ENCODE measurements around the gene GGACT.
"Not testable (repeated sequence)": the region's sequence is repeated elsewhere in the genome, so short reads cannot be mapped to it uniquely, and the experiment has no call there.

GGACT gene

DNA sequence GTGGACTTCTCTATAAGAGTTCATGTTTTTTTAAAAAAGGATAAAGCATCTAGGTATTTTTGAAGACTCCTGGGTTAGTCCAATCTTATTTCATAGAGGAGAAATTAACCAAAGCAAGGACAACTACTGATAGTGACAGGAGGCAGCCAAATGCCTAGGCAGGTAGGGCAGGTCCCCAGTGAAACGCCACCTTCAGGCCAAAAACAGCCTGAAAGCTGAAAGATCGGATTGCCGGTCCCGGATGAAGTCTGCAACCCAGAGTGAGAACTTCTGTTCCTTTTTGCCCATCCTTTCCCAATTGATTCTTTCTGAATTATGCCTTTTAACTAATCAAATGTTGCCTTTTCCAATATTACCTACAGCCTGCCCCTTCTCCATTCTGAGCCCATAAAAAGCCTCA lies 6.1 kb upstream of the GGACT start:
- CTCF ChIA-PET: interaction anchor here (0.5 kb wide), 1 partner anchor 50 kb away, joined by 4 read pairs; no protein-coding TSS in a partner anchor
- TF ChIP-seq BHLHE40 (IDR thresholded peaks at IDR 0.05; ENCODE audit: borderline replicate concordance) (no peak), SUZ12 (IDR thresholded peaks at IDR 0.05) (no peak), L3MBTL2 (conservative IDR thresholded peaks at IDR 0.05) (no peak), SP1 (IDR thresholded peaks at IDR 0.05) (no peak), FOXM1 (IDR thresholded peaks at IDR 0.05; ENCODE audit: borderline replicate concordance) (no peak), ELF4 (IDR thresholded peaks at IDR 0.05) (no peak), TARDBP (IDR thresholded peaks at IDR 0.05) (no peak), HDGF (IDR thresholded peaks at IDR 0.05; ENCODE audit: borderline replicate concordance) (no peak), LEF1 (IDR thresholded peaks at IDR 0.05; ENCODE audit: borderline replicate concordance) (no peak), FOXA1 (IDR thresholded peaks at IDR 0.05) (no peak), ARNT (IDR thresholded peaks at IDR 0.05) (no peak), FOXK2 (IDR thresholded peaks at IDR 0.05) (no peak)
- TF ChIP-seq, protein P1, sequence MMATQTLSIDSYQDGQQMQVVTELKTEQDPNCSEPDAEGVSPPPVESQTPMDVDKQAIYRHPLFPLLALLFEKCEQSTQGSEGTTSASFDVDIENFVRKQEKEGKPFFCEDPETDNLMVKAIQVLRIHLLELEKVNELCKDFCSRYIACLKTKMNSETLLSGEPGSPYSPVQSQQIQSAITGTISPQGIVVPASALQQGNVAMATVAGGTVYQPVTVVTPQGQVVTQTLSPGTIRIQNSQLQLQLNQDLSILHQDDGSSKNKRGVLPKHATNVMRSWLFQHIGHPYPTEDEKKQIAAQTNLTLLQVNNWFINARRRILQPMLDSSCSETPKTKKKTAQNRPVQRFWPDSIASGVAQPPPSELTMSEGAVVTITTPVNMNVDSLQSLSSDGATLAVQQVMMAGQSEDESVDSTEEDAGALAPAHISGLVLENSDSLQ (IDR thresholded peaks at IDR 0.05): no peak
- POLR2A ChIA-PET: interaction anchor here (0.5 to 1.0 kb wide), 2 partner anchors 8 to 76 kb away, joined by 3 to 4 read pairs; no protein-coding TSS in a partner anchor
- DNase-seq (ENCODE audit: extremely low spot score): peak; percentile 13

- ChIA-PET POLR2A (interaction anchor here (0.5 to 1.0 kb wide), 2 partner anchors 8 to 77 kb away, joined by 3 to 4 read pairs; no protein-coding TSS in a partner anchor), CTCF (no interaction called here)
- no peak for DNase-seq (ENCODE audit: extremely low spot score)
- no peak for TF ChIP-seq ARNT (IDR thresholded peaks at IDR 0.05)
- TF ChIP-seq TARDBP (IDR thresholded peaks at IDR 0.05): no peak
Measured at GRCh38 chr13:100594255-100594654, 5.7 kb upstream of the GGACT start.

GRCh38 chr13:100589178-100589725 lies 663 bp upstream of the GGACT start:
- TF ChIP-seq TARDBP (IDR thresholded peaks at IDR 0.05): no peak
- no peak for TF ChIP-seq FOXM1 (IDR thresholded peaks at IDR 0.05; ENCODE audit: borderline replicate concordance)
- TF ChIP-seq HDGF (IDR thresholded peaks at IDR 0.05; ENCODE audit: borderline replicate concordance): no peak
- no peak for TF ChIP-seq ELF4 (IDR thresholded peaks at IDR 0.05)
- no peak for TF ChIP-seq ARNT (IDR thresholded peaks at IDR 0.05)
- no peak for TF ChIP-seq BHLHE40 (IDR thresholded peaks at IDR 0.05; ENCODE audit: borderline replicate concordance)
- no peak for TF ChIP-seq LEF1 (IDR thresholded peaks at IDR 0.05; ENCODE audit: borderline replicate concordance)
- TF ChIP-seq, protein P1 (IDR thresholded peaks at IDR 0.05): no peak
- no peak for TF ChIP-seq CTBP1 (IDR thresholded peaks at IDR 0.05; ENCODE audit: borderline replicate concordance)
- no peak for TF ChIP-seq ZNF384 (IDR thresholded peaks at IDR 0.05)
- TF ChIP-seq L3MBTL2 (conservative IDR thresholded peaks at IDR 0.05): no peak; the same call in 1 of the 2 replicates
- no peak for TF ChIP-seq NFRKB (IDR thresholded peaks at IDR 0.05)
- TF ChIP-seq FOXK2 (IDR thresholded peaks at IDR 0.05): no peak
- no peak for TF ChIP-seq SP1 (IDR thresholded peaks at IDR 0.05)
- TF ChIP-seq SUZ12 (IDR thresholded peaks at IDR 0.05): no peak
- DNase-seq (ENCODE audit: extremely low spot score): no peak
- ChIA-PET CTCF (interaction anchor here (0.5 kb wide), 1 partner anchor 444 kb away, joined by 3 read pairs; no protein-coding TSS in a partner anchor), POLR2A (no interaction called here)

DNA sequence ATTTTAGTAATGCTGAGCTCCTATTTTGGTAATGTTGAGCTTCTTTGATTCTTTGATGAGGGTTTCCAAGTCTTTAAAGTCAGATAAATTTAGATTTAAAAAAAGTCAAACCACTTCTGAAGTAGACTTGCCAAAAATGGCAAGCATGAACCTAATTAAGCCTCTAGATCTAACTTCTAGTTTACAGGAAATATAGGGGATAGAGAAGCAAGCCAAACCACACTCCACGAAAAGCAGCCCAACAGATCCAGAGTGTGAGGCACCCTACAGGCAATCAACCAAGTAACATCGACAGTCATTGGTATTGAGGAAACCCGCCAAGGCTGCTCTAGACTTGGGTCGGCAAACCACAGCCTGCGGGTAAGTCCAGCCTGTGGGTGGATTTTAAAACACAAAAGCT lies 3.7 kb downstream of the GGACT start:
- no peak for DNase-seq (ENCODE audit: extremely low spot score)
- ChIA-PET POLR2A (no interaction called here), CTCF (interaction anchor here (0.7 to 2.6 kb wide), 2 partner anchors 12 to 887 kb away, joined by 3 to 10 read pairs; no protein-coding TSS in a partner anchor)
- no peak for TF ChIP-seq HDGF (IDR thresholded peaks at IDR 0.05; ENCODE audit: borderline replicate concordance)
- TF ChIP-seq FOXM1 (IDR thresholded peaks at IDR 0.05; ENCODE audit: borderline replicate concordance): no peak

DNA sequence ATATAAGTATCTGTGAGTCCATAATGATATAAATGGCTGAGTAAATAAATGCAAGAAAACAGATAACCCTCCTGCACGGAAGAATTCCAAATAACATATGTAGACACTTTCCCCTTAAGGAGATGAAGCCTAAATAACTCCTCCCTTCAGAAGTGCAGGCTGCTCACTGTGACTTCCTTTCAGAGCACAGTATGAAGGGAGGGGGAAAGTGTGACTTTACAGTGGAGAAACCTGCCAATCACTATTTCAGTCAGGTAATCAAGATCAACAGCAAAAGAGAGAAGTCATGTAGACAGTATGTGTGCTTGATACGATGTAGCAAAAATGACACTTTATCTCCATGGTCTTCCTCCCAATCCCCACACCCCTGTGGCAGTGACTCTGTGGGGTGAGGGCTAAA lies 7.1 kb downstream of the GGACT start:
- DNase-seq (ENCODE audit: extremely low spot score): no peak
- ChIA-PET CTCF (no interaction called here), POLR2A (no interaction called here)
- no peak for TF ChIP-seq NFRKB (IDR thresholded peaks at IDR 0.05)

DNA sequence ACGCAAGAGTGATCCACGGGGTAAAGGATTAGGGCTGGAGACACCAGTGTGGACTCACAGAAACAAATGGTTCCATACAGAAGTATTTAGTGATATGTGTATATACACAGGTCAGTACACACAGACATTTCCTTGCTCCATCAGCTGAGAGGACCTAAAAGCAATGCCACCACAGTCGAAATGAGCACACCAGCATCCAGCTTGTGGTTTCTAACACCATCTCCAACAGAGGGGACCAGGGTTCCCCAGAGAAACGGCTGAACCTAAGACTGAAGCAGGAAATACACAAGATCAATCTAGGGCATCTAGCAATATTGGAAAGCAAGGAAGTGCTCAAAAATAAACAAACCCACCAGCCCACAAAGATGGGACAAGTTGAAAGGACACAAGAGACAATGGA lies 7.6 kb downstream of the GGACT start:
- ChIA-PET CTCF (no interaction called here), POLR2A (no interaction called here)
- TF ChIP-seq FOXM1 (IDR thresholded peaks at IDR 0.05; ENCODE audit: borderline replicate concordance) (no peak), TARDBP (IDR thresholded peaks at IDR 0.05) (no peak), ZNF384 (IDR thresholded peaks at IDR 0.05) (no peak), BHLHE40 (IDR thresholded peaks at IDR 0.05; ENCODE audit: borderline replicate concordance) (no peak), HDGF (IDR thresholded peaks at IDR 0.05; ENCODE audit: borderline replicate concordance) (no peak), L3MBTL2 (conservative IDR thresholded peaks at IDR 0.05) (no peak), CTBP1 (IDR thresholded peaks at IDR 0.05; ENCODE audit: borderline replicate concordance) (no peak), NFRKB (IDR thresholded peaks at IDR 0.05) (no peak), ARNT (IDR thresholded peaks at IDR 0.05) (no peak), SP1 (IDR thresholded peaks at IDR 0.05) (no peak), ELF4 (IDR thresholded peaks at IDR 0.05) (no peak), SUZ12 (IDR thresholded peaks at IDR 0.05) (no peak), FOXA1 (IDR thresholded peaks at IDR 0.05) (no peak), FOXK2 (IDR thresholded peaks at IDR 0.05) (no peak), LEF1 (IDR thresholded peaks at IDR 0.05; ENCODE audit: borderline replicate concordance) (no peak)
- TF ChIP-seq, protein P1 (IDR thresholded peaks at IDR 0.05): no peak
- no peak for DNase-seq (ENCODE audit: extremely low spot score)

GRCh38 chr13:100580045-100580444 lies 8.5 kb downstream of the GGACT start:
- CTCF ChIA-PET: no interaction called here
- POLR2A ChIA-PET: no interaction called here
- no peak for DNase-seq (ENCODE audit: extremely low spot score)
- TF ChIP-seq SP1 (IDR thresholded peaks at IDR 0.05) (no peak), CTBP1 (IDR thresholded peaks at IDR 0.05; ENCODE audit: borderline replicate concordance) (no peak), ARNT (IDR thresholded peaks at IDR 0.05) (no peak), BHLHE40 (IDR thresholded peaks at IDR 0.05; ENCODE audit: borderline replicate concordance) (no peak), NFRKB (IDR thresholded peaks at IDR 0.05) (no peak), FOXA1 (IDR thresholded peaks at IDR 0.05) (no peak), ZNF384 (IDR thresholded peaks at IDR 0.05) (no peak), LEF1 (IDR thresholded peaks at IDR 0.05; ENCODE audit: borderline replicate concordance) (no peak), TARDBP (IDR thresholded peaks at IDR 0.05) (no peak), SUZ12 (IDR thresholded peaks at IDR 0.05) (no peak), HDGF (IDR thresholded peaks at IDR 0.05; ENCODE audit: borderline replicate concordance) (no peak), L3MBTL2 (conservative IDR thresholded peaks at IDR 0.05) (no peak), FOXK2 (IDR thresholded peaks at IDR 0.05) (no peak), ELF4 (IDR thresholded peaks at IDR 0.05) (no peak), FOXM1 (IDR thresholded peaks at IDR 0.05; ENCODE audit: borderline replicate concordance) (no peak)
- TF ChIP-seq, protein P1 (IDR thresholded peaks at IDR 0.05): no peak

DNA sequence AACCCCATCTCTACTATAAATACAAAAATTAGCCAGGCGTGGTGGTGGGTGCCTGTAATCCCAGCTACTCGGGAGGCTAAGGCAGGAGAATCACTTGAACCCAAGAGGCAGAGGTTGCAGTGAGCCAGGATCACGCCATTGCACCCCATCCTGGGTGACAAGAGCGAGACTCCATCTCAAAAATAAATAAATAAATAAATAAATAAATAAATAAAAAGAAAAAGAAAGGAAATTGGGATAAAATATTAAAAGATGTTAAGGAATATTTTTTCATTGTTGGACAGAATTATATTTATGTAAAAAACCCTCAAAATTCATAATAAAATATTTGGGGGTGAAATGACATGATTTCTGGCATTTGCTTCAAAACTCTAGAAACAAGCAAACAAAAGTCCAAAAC lies 11.3 kb downstream of the GGACT start:
- POLR2A ChIA-PET; CTCF ChIA-PET; DNase-seq (ENCODE audit: extremely low spot score): not testable (repeated sequence)
